HepG2 (cell line): Measurements from ENCODE around the gene PPARA. TPM values are rescaled to one million over a fixed set of nuclear protein-coding genes. Genes with fewer than 3 reads are reported as not detected.
A peak's percentile ranks its signal among the peaks of the same experiment; 100 is the strongest.

Source experiments
- AFF4 ChIP-seq: sonication (generic); formaldehyde crosslinking; IDR thresholded peaks from 2 replicates; pipeline ENCODE4 v1.4.0; 2020; ENCODE audit warnings: missing genetic modification reagents
- ESRRA ChIP-seq: sonication (generic); formaldehyde crosslinking; IDR thresholded peaks from 2 replicates; pipeline ENCODE4 v1.5.1; 2020; ENCODE audit warnings: mild to moderate bottlenecking, low read depth, missing genetic modification reagents
- GPBP1L1 ChIP-seq: sonication (generic); formaldehyde crosslinking; IDR thresholded peaks from 2 replicates; pipeline ENCODE4 v1.5.0; 2020; ENCODE audit warnings: mild to moderate bottlenecking, missing genetic modification reagents
- NONO ChIP-seq, 2 experiments: fragments of 450-650 bp in 1 of 2; sonication (generic) in 1 of 2; formaldehyde crosslinking in 1 of 2; IDR thresholded peaks in 1 of 2; conservative IDR thresholded peaks in 1 of 2; 2 replicates each; pipeline versions ENCODE4 v1.6.1 to v1.8.0; 2017 to 2022; ENCODE audit warnings: mild to moderate bottlenecking in 1 of 2, missing genetic modification reagents in 1 of 2, moderate library complexity in 1 of 2
- RBFOX2 ChIP-seq: fragments of 200-400 bp; formaldehyde crosslinking; IDR thresholded peaks from 2 replicates; pipeline ENCODE4 v1.6.1; 2017; ENCODE audit warnings: low read depth, mild to moderate bottlenecking, low read length
- RNF219 ChIP-seq: sonication (generic); formaldehyde crosslinking; IDR thresholded peaks from 2 replicates; pipeline ENCODE4 v1.5.0; 2020; ENCODE audit warnings: mild to moderate bottlenecking, missing genetic modification reagents
- SP1 ChIP-seq, 2 experiments: fragments of 450-650 bp in 1 of 2; sonication (generic) in 1 of 2; formaldehyde crosslinking in 1 of 2; IDR thresholded peaks; 2 replicates each; pipeline versions ENCODE4 v1.4.0 to v1.6.1; 2016 to 2020; ENCODE audit warnings: missing genetic modification reagents in 1 of 2
- STAG1 ChIP-seq: sonication (generic); formaldehyde crosslinking; IDR thresholded peaks from 2 replicates; pipeline ENCODE4 v1.4.0; 2020; ENCODE audit warnings: missing genetic modification reagents
- ZBTB43 ChIP-seq: sonication (generic); formaldehyde crosslinking; conservative IDR thresholded peaks from 2 replicates; pipeline ENCODE4 v1.4.0; 2020; ENCODE audit warnings: missing genetic modification reagents
- ZFP82 ChIP-seq: sonication (generic); formaldehyde crosslinking; IDR thresholded peaks from 2 replicates; pipeline ENCODE4 v1.5.1; 2020; ENCODE audit warnings: mild to moderate bottlenecking, missing genetic modification reagents, borderline replicate concordance
- ZHX1 ChIP-seq: sonication (generic); formaldehyde crosslinking; IDR thresholded peaks from 2 replicates; pipeline ENCODE4 v1.8.1; 2022; ENCODE audit warnings: low read depth, mild to moderate bottlenecking, missing genetic modification reagents
- ZNF121 ChIP-seq: sonication (generic); formaldehyde crosslinking; IDR thresholded peaks from 2 replicates; pipeline ENCODE4 v1.5.0; 2020; ENCODE audit warnings: mild to moderate bottlenecking, missing genetic modification reagents
- ZNF20 ChIP-seq: sonication (generic); formaldehyde crosslinking; IDR thresholded peaks from 2 replicates; pipeline ENCODE4 v1.4.0; 2020; ENCODE audit warnings: mild to moderate bottlenecking, moderate library complexity, missing genetic modification reagents
- ZNF24 ChIP-seq: fragments of 450-650 bp; IDR thresholded peaks from 2 replicates; pipeline ENCODE4 v1.6.1; 2017; ENCODE audit warnings: antibody characterized with exemption, mild to moderate bottlenecking
- ZNF326 ChIP-seq: sonication (generic); formaldehyde crosslinking; IDR thresholded peaks from 2 replicates; pipeline ENCODE4 v1.4.0; 2020; ENCODE audit warnings: missing genetic modification reagents, borderline replicate concordance
- ZNF883 ChIP-seq: sonication (generic); formaldehyde crosslinking; IDR thresholded peaks from 2 replicates; pipeline ENCODE4 v1.5.1; 2020; ENCODE audit warnings: mild to moderate bottlenecking, missing genetic modification reagents; ENCODE audit errors: not compliant biosample characterization
- polyA plus RNA-seq, 8 experiments: library from polyadenylated mRNA; depleted of rRNA in 3 of 8; stranded (reverse) in 7 of 8; unstranded in 1 of 8; fragments of >200 nt; fragmentation: Illumina TruSeq in 4 of 8; extraction: Trizol in 4 of 8; gene quantifications; 2 replicates each; pipeline versions ENCODE4 v1.2.1 to v1.2.3, GENCODE V29; 2011 to 2016; ENCODE audit warnings: low read depth in 4 of 8, missing spikeins in 1 of 8, mixed read lengths in 1 of 8; ENCODE audit not compliant: insufficient read depth in 1 of 8
- total RNA-seq, 5 experiments: library from RNA; depleted of rRNA; stranded (reverse); fragments of >200 nt; fragmentation: Illumina TruSeq; extraction: Trizol; gene quantifications; 2 replicates each; pipeline ENCODE4 v1.2.3, GENCODE V29; 2016; ENCODE audit warnings: low read depth in 1 of 5

PPARA gene
- total and polyA plus RNA-seq, 2 of the 13 experiments (the other 11 are each of a cell fraction or from before 2014, with no cell fraction given): 18.2 to 24.7 TPM

- peak; percentile 64; the same call in 1 of the 2 replicates for TF ChIP-seq RNF219 (CRISPR knock-in tag)
- TF ChIP-seq ZNF883 (CRISPR knock-in tag): no peak
- TF ChIP-seq STAG1: 0 out of 2 replicates have a peak, but pooled peaks have one; percentile 6
- no peak for TF ChIP-seq SP1 (IDR thresholded peaks at IDR 0.05)
- 0 out of 2 replicates have a peak, but pooled peaks have one; percentile 35 for TF ChIP-seq SP1 (CRISPR knock-in tag; IDR thresholded peaks at IDR 0.05)
- TF ChIP-seq ZNF20 (CRISPR knock-in tag): no peak
- TF ChIP-seq ZNF121 (CRISPR knock-in tag): no peak
- TF ChIP-seq ZFP82 (CRISPR knock-in tag): no peak
- peak; percentile 44; the same call in 1 of the 2 replicates for TF ChIP-seq RBFOX2
- TF ChIP-seq ESRRA: peak; percentile 93
- TF ChIP-seq ZBTB43 (CRISPR knock-in tag): 0 out of 2 replicates have a peak, but pooled peaks have one; percentile 30
- TF ChIP-seq ZNF24: no peak
- TF ChIP-seq GPBP1L1 (CRISPR knock-in tag): no peak
- TF ChIP-seq AFF4: no peak
- no peak for TF ChIP-seq ZNF326
- peak; percentile 76; the same call in 1 of the 2 replicates for TF ChIP-seq ZHX1
- TF ChIP-seq NONO (IDR thresholded peaks at IDR 0.05): no peak
- peak; percentile 65 for TF ChIP-seq NONO (CRISPR knock-in tag; conservative IDR thresholded peaks at IDR 0.05)
These were observed 2.7 kb upstream of the PPARA start (continued) for GRCh38 chr22:46147471-46148267.
